Mucosa of stomach (tissue), 1 donor: ENCODE results near the gene MAPK1.

Source experiments
- H3K27me3 ChIP-seq: one replicate; pipeline ENCODE4 v1.7.0; 2013; ENCODE audit warnings: mild to moderate bottlenecking, low read length; ENCODE audit not compliant: control insufficient read depth, insufficient read depth
- H3K36me3 ChIP-seq: one replicate; pipeline ENCODE4 v1.7.0; 2013; ENCODE audit warnings: low read length; ENCODE audit not compliant: control insufficient read depth, insufficient read depth
- H3K4me1 ChIP-seq: one replicate; pipeline ENCODE4 v1.7.0; 2013; ENCODE audit warnings: mild to moderate bottlenecking, low read length; ENCODE audit not compliant: control insufficient read depth, insufficient read depth
- H3K4me3 ChIP-seq: one replicate; pipeline ENCODE4 v1.7.0; 2013; ENCODE audit warnings: low read length
- H3K9ac ChIP-seq: one replicate; pipeline ENCODE4 v1.7.0; 2013; ENCODE audit warnings: mild to moderate bottlenecking, low read length, moderate library complexity
- H3K9me3 ChIP-seq: one replicate; pipeline ENCODE4 v1.7.0; 2013; ENCODE audit warnings: mild to moderate bottlenecking, low read length, moderate library complexity; ENCODE audit not compliant: control insufficient read depth
- donor health status: Pancreatic carcinoma.

The MAPK1 gene

GRCh38 chr22:21761994-21762680 is 105.3 kb downstream of the MAPK1 start:
- Histone ChIP-seq H3K4me3 (no peak overlapping the region), H3K9me3 (no peaks in the 10 kb centered on the region), H3K27me3 (no peaks in the 10 kb centered on the region), H3K36me3 (no peaks in the 10 kb centered on the region), H3K9ac (no peak overlapping the region), H3K4me1 (no peaks in the 10 kb centered on the region)

GRCh38 chr22:21761086-21761485 is 106.4 kb downstream of the MAPK1 start:
- H3K27me3 ChIP-seq = no peaks in the 10 kb centered on the region
- no peaks in the 10 kb centered on the region for H3K36me3 ChIP-seq
- H3K9ac ChIP-seq = no peak overlapping the region
- H3K4me3 ChIP-seq = no peak overlapping the region
- peaks cover under 1% of the 10 kb centered on the region for H3K4me1 ChIP-seq
- no peaks in the 10 kb centered on the region for H3K9me3 ChIP-seq

- Histone ChIP-seq H3K4me3 (no peak overlapping the region), H3K27me3 (no peaks in the 10 kb centered on the region), H3K4me1 (peaks cover 5% of the 10 kb centered on the region), H3K9ac (no peak overlapping the region), H3K9me3 (no peaks in the 10 kb centered on the region), H3K36me3 (no peaks in the 10 kb centered on the region)
Observed at GRCh38 chr22:21760640-21761039, 106.8 kb downstream of the MAPK1 start.

GRCh38 chr22:21759646-21760376 is 107.6 kb downstream of the MAPK1 start:
- Histone ChIP-seq H3K4me3 (no peak overlapping the region), H3K9me3 (no peaks in the 10 kb centered on the region), H3K27me3 (no peaks in the 10 kb centered on the region), H3K9ac (no peak overlapping the region), H3K4me1 (peaks cover 14% of the 10 kb centered on the region), H3K36me3 (no peaks in the 10 kb centered on the region)

- H3K4me1 ChIP-seq = peaks cover 21% of the 10 kb centered on the region
- H3K27me3 ChIP-seq = no peaks in the 10 kb centered on the region
- no peak overlapping the region for H3K9ac ChIP-seq
- no peaks in the 10 kb centered on the region for H3K36me3 ChIP-seq
- no peaks in the 10 kb centered on the region for H3K9me3 ChIP-seq
- no peak overlapping the region for H3K4me3 ChIP-seq
Observed at GRCh38 chr22:21759093-21759492, 108.4 kb downstream of the MAPK1 start.

GRCh38 chr22:21758091-21758864 is 109.2 kb downstream of the MAPK1 start:
- Histone ChIP-seq H3K9me3 (no peaks in the 10 kb centered on the region), H3K27me3 (no peaks in the 10 kb centered on the region), H3K4me3 (no peak overlapping the region), H3K9ac (no peak overlapping the region), H3K36me3 (no peaks in the 10 kb centered on the region), H3K4me1 (peaks cover 29% of the 10 kb centered on the region)

GRCh38 chr22:21755851-21756284 is 111.6 kb downstream of the MAPK1 start:
- H3K9me3 ChIP-seq = no peaks in the 10 kb centered on the region
- peaks cover 31% of the 10 kb centered on the region for H3K4me1 ChIP-seq
- H3K36me3 ChIP-seq = no peaks in the 10 kb centered on the region
- no peaks in the 10 kb centered on the region for H3K27me3 ChIP-seq
- H3K9ac ChIP-seq = no peak overlapping the region
- no peak overlapping the region for H3K4me3 ChIP-seq

- no peak overlapping the region for H3K4me3 ChIP-seq
- H3K4me1 ChIP-seq = peaks cover 31% of the 10 kb centered on the region
Observed at GRCh38 chr22:21754523-21754922, 112.9 kb downstream of the MAPK1 start.

GRCh38 chr22:21753374-21754111 is 113.9 kb downstream of the MAPK1 start:
- Histone ChIP-seq H3K9me3 (no peaks in the 10 kb centered on the region), H3K27me3 (no peaks in the 10 kb centered on the region), H3K9ac (no peak overlapping the region), H3K4me1 (peaks cover 31% of the 10 kb centered on the region), H3K36me3 (no peaks in the 10 kb centered on the region), H3K4me3 (no peak overlapping the region)

More at GRCh38 chr22:21754523-21754922, 112.9 kb downstream of the MAPK1 start:
- H3K36me3 ChIP-seq = no peaks in the 10 kb centered on the region
- H3K9me3 ChIP-seq = no peaks in the 10 kb centered on the region
- H3K27me3 ChIP-seq = no peaks in the 10 kb centered on the region
- no peak overlapping the region for H3K9ac ChIP-seq

- no peaks in the 10 kb centered on the region for H3K36me3 ChIP-seq
- no peaks in the 10 kb centered on the region for H3K9me3 ChIP-seq
- peaks cover 31% of the 10 kb centered on the region for H3K4me1 ChIP-seq
- no peaks in the 10 kb centered on the region for H3K27me3 ChIP-seq
- no peak overlapping the region for H3K4me3 ChIP-seq
- no peak overlapping the region for H3K9ac ChIP-seq
Observed at GRCh38 chr22:21752276-21752675, 115.2 kb downstream of the MAPK1 start.

- Histone ChIP-seq H3K36me3 (no peaks in the 10 kb centered on the region), H3K4me1 (no peaks in the 10 kb centered on the region), H3K4me3 (no peak overlapping the region), H3K9ac (no peak overlapping the region), H3K9me3 (no peaks in the 10 kb centered on the region), H3K27me3 (no peaks in the 10 kb centered on the region)
Observed at GRCh38 chr22:21745948-21746347, 121.5 kb downstream of the MAPK1 start.
